SHP77 (cell line): ENCODE measurements around the gene ATP2C1.

Source experiments
- DNase-seq, 2 experiments: peaks; one replicate each; lab custom pipeline; 2025; lab: John Stamatoyannopoulos, UW

ATP2C1 gene

DNA sequence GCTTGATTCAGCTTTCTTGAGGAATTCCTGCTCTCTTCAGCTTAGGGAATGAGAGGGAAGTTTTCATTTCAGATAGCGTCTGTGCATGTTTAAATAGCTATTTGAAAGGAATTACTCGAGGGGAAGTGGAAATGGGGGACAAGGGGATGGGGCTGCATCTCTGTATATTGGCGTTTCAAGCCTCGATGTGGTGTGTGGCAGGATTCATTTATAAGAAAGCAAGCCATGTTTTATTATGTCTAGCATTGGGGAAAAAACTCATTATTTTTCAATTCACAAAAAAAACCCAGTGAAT is 1.0 kb downstream of the ATP2C1 start:
- DNase-seq: no peak

- DNase-seq: no peak
Measured at GRCh38 chr3:130895690-130896488, 2.0 kb downstream of the ATP2C1 start.

DNA sequence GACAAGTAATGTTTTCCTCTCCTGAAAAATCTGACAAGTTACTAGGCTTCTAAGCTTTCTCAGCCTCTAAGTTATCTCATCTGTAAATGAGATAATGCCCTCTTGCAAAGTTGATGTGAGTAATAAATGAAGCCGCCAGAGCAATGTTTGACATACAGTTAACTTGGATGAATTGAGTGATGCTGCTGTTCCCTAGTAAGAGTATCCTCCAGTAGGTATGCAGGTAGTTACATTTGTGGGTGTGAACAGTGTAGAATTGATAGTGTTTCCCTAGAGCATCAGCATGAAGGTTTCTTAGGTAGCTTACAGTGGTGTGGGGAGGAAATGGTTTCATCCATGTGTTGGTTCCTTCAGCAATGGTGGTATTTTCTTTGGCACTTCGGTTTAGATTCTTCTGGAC is 3.4 kb downstream of the ATP2C1 start:
- DNase-seq: no peak

DNA sequence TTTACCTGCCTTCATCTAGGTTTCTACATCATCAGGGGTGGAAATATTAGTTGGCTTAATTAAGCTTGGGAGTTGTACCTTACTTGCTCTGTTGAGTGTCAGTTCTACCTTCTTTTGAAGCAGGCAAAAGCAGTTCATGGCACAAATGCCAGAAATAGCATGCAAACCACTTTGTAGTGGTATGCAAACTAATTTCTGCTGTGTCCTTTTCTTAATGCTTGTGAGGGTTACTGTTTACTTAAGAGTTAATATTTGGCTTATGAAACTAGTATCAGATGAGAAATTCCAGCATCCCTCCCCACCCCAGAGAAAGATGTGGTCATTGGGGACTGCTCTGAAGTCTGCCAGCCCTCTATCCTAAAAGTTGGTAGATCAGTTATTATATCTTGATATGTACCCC is 7.1 kb downstream of the ATP2C1 start:
- DNase-seq: no peak

DNA sequence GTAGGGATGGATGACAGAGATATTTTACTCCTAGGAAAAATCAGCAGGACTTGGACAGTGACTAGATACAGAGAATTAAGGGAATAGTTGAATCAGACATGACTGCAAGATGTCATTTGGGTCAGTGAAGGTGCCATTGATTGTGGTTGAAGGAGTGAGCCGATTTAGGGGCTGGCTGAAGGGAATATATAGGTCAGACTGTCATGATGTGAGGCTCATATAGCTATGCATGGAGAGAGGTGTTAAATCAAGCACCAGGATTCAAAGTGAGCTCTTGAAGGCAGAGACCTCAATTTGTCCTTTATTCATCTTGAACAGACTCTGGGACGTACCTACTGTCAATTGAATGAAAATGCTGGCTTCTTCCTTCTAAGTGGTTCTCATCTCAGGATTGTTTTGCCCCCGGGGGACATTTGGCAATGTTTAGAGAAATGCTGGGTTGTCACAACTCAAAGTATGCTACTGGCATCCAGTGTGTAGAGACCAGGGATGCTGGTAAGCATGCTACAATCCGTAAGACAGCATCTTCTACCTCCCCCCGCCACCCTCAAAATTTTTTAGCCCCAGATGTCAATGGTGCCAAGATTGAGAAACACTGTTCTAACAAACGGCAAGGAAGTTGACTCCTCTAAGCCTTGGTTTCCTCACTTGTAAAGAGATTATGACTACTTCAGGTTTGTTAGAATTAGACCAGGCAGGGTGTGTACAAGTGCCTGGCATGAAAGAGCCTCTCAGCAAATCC is 7.8 kb downstream of the ATP2C1 start:
- no peak for DNase-seq

DNA sequence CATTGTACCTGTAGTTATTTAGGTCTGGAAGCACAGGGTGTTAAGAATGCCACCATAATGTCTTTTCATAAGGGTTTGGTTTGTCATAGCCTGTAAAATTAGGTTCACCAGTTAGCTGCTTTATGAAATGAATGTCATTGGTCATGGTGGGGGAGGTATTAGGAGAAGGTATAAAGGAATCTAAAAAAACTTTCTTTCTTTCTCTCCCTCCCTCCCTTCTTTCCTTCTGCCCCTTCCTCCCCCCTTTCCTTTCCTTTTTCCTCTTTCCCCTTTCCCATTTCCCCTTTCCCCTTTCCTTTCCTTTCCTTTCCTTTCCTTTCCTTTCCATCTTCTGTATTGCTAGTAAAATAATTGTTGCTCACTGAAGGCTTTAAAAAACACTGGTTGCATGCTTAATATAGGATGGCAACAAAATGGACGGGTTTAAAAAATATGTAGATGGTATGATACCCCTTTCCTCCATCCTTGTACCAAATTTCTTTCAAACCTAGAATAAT is 9.6 kb downstream of the ATP2C1 start:
- no peak for DNase-seq

DNA sequence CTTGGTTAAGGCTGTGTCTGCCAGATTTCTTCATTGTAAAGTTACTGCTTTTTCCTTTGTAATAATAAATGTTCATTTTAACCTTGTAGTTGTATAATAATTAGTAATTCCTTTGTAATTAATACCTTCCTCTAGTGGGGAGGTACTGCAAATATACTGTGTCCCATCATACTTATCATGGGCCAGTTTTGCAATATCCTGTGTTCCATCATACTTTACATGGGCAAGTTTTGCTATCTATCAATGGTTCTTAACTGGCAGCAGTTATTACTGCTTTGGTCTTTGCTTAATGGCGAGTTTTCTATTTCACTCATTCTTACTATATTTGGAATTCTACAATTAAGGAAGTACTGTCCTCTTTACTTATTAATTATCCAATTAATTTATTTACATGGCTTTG is 10.6 kb downstream of the ATP2C1 start:
- DNase-seq: no peak

DNA sequence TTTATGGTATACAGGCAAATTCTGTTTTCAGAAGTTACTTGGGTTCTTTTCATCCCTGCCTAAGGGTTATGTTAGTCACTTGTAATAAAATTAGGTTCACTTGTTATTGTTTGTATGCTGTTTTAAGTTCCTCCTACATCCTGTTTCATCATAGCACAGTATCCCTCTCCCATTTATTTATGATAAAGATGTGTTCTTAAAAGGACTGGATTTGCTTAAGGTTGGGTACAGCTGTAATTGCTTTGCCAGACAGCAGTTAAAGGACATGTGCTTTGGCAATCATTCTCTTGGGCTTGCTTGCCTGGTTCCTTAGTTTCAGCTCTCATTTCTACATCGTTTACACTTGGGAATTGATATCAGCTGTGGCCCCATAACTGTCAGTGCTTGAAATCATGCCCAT is 11.7 kb downstream of the ATP2C1 start:
- no peak for DNase-seq

DNA sequence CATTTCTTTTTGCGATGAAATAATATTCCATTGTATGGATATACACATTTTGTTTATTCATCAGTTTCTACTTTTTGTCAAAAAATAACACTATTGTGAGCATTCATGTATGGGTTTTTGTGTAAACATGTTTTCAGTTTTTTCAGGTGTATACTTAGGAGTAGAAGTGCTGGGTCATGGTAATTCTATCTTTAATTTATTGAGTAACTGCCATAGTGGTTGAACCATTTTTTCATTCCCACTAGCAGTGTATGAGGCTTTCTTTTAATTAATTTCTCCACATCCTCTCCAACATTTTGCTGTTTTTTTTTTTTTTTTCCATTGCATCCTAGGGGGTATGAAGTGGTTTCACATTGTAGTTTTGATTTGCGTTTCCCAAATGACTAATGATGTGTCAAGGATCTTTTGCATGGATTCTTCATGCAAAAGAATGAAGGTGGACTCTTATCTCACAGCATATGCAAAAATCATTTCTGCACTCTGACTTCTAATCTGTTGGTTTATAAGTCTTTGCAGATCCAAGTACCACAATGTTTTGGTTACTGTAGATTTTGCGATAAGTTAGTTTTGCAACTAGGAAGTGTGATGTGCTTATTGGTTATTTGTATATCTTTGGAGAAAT is 12.6 kb downstream of the ATP2C1 start:
- no peak for DNase-seq

- no peak for DNase-seq
Measured at GRCh38 chr3:130907500-130907899, 13.6 kb downstream of the ATP2C1 start.

DNA sequence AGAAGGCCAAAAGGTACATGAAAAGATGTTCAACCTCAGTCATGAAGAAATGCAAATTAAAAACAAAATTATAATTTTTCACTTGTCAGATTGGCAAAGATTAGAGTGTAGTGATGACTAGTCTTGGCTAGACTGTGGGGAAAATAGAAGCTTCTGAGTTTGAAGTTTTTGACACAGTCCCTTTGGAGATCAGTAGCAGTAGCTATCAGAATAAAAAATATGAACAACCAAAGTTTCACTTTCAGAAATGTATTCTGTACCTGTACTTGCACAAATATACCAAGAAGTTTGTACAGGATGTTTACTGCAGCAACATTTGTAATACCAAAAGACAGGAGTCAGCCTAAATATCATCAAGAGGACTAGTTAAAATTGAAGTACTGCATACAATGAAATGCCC is 14.1 kb downstream of the ATP2C1 start:
- no peak for DNase-seq

DNA sequence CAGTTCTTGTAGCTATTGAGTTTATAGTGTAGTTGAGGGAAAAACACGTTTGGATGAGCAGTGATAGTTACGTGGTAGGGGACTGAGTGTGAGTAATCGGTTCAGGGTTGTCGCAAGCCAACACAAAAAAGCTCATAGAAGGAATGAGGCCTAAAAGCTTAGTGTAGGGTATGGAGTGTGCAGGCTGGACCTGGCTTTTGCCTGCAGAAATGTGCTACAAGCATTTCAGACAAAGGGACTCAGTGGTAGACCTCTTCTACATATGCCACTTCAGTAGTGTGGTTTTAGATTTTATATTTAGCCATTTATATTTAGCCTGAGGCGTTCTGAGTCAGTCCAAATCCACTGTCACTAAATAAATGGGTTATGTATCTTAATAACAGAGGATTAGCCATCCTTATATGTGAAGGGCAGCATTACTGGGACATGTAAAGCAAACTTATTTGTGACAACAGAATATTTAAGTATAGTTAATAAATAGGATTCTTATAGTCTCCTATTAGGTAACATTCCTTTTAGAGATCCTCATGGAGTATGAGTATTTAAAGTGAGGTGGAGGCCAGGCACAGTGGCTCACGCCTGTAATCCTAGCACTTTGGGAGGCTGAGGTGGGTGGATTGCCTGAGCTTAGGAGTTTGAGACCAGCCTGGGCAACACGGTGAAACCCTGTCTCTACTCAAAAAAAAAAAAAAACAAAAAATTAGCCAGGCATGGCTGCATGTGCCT is 21.8 kb downstream of the ATP2C1 start:
- DNase-seq: no peak

- DNase-seq: no peak
Measured at GRCh38 chr3:130916507-130917167, 22.8 kb downstream of the ATP2C1 start.

DNA sequence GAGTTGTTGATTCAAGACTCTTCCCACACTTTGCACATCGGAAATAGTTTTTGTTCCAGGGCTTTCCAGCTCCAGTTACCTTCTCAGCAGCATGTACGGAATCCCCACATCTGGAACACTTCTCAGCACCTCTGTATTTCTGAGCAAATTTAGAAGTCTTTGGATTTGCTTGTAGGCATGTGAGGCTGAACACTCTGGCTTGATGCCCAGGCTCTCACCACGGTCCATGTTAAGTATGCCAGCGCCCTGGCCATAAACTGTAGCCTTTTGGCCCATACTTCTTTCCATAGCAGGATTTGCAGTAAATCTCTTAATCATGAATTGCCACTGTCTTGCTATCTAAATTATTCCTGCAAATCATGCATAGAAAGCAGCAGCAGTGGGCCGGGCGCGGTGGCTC is 24.4 kb downstream of the ATP2C1 start:
- DNase-seq: no peak

DNA sequence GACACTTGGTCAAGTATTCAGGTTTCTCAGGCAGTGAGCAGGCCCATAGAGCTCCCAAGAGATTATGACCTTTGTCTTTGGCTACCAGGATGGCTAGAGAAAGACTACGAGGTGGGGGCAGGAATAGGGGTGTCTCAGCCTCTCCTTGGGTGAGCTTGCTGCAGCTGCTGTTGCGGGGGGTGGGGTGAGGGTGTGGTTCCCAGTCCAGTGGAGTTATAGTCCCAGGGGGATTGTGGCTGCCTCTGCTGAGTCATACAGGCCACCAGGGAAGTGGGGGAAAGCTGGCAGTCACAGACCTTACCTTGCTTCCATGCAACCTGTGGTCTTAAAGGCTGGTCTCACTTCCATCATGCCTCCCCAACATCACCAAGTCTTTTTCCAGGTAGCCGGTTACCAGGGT is 31.7 kb downstream of the ATP2C1 start:
- no peak for DNase-seq

DNA sequence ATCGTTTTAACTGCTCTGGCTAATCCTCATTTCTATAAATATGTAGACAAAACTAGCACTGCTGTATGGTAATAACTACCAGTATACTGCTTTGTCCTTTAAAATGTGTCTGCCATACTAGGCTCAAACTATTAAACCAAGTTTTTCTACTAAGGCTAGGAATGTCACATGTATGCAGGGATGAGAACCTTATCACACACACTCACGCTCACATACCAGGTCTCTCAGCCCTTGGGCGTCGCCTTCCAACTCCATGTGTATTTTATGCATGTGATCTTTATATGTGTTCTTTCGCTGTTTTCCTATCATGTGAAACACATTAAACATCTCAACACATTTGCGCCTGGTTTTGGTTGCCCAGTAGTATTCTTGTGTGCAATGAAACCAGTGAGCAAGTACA is 32.6 kb downstream of the ATP2C1 start:
- DNase-seq: no peak

DNA sequence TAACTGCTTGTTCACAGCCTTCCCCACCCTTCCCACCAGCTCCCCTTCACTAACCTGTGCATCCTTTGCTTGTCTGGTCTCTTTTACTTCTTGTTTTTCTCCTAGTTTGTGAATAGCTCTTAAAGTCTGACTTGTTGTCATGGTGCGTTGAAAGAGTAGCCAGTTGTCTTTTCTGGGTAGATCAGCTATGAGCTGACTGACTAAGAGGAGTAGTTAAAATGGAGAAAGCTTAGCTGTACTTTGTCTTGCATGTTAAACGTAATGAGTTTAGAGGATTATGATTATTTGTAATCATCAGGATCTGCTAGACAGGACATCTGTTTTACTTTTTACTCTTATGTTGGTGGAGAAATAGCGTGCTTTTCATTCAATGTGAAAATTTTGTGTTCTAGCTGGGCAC is 35.9 kb downstream of the ATP2C1 start:
- no peak for DNase-seq

DNA sequence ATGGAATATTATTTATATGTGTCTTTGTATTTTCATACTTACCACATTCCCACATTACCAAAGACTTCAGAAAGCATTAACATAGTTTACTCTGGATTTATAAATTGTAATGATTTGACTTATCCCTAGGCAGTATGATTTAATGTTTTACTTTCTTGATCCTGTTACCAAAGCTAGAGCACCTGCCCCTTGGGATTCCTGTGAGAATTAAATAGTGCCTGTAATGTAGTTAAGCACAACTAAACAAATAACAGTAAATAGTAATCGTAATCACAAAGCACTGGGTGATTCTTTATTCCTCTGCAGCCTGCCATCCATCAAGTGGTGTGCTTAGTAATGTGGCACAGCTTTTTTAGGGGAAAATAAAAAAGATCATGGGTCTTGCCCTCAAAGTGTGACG is 39.1 kb downstream of the ATP2C1 start:
- no peak for DNase-seq

- no peak for DNase-seq
Measured at GRCh38 chr3:130933801-130934345, 40.0 kb downstream of the ATP2C1 start.

- DNase-seq: no peak
Measured at GRCh38 chr3:130934442-130935089, 40.7 kb downstream of the ATP2C1 start.
